ENCODE results near the gene TRABD. TPM values are rescaled to one million over a fixed set of nuclear protein-coding genes. Genes with fewer than 3 reads are reported as not detected.
A peak's percentile ranks its signal among the peaks of the same experiment; 100 is the strongest.

TRABD gene
- total RNA-seq, 1 experiment from 2014 or later = 83.5 TPM

GRCh38 chr22:50210378-50211139 lies 24.8 kb downstream of the TRABD start:
- no peak for DNase-seq (ENCODE audit: low spot score)
- in situ Hi-C loops (cut with HindIII; ENCODE audit: low sequenced_read_pairs) = no loop called here

DNA sequence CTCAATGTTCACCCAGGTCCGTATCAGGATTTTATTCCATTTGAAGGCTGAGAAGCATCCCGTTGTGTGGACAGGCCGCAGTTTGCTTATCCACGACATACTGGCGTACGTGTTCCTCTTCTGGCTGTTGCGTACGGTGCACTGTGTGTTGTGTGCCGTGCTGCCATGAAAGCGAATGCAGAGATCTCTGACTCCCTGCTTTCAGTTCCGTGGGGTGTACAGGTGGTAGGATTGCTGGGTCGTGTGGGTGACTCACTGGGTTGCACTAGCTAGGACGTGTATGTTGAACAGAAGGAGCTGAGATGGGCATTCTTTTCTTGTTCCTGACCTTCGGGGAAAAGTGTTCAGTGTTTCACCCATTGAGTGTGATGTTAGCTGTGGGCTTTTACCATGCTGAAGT lies 25.4 kb downstream of the TRABD start:
- in situ Hi-C loops (cut with HindIII; ENCODE audit: low sequenced_read_pairs) = no loop called here
- no peak for DNase-seq (ENCODE audit: low spot score)

DNA sequence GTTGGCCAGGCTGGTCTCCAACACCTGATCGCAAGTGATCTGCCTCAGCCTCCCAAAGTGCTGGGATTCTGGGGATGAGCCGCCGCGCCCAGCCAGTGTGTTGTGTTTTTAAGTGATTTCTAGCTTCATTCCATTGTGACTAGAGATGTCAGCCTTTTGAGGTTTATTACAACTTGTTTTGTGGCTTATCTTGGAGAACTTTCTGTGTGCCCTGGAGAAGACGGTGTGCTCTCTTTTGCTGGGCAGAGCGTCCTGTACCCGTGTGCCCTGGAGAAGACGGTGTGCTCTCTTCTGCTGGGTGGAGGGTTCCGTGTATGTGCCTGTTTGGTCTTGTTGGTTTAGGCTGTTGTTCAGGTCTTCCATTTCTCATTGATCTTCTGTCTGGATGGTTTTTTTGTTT lies 27.6 kb downstream of the TRABD start:
- in situ Hi-C loops (cut with HindIII; ENCODE audit: low sequenced_read_pairs) = no loop called here
- DNase-seq (ENCODE audit: low spot score) = no peak

- DNase-seq (ENCODE audit: low spot score) = peak; percentile 61
Measured at GRCh38 chr22:50215297-50216054, 29.8 kb downstream of the TRABD start.

GRCh38 chr22:50216055-50216683 lies 30.5 kb downstream of the TRABD start:
- no peak for DNase-seq (ENCODE audit: low spot score)
- in situ Hi-C loops (cut with HindIII; ENCODE audit: low sequenced_read_pairs) = no loop called here

More at GRCh38 chr22:50215297-50216054, 29.8 kb downstream of the TRABD start:
- in situ Hi-C loops (cut with HindIII; ENCODE audit: low sequenced_read_pairs) = no loop called here

- in situ Hi-C loops (cut with HindIII; ENCODE audit: low sequenced_read_pairs) = no loop called here
- DNase-seq (ENCODE audit: low spot score) = no peak
Measured at GRCh38 chr22:50216684-50217520, 31.2 kb downstream of the TRABD start.

- DNase-seq (ENCODE audit: low spot score) = no peak
- in situ Hi-C loops (cut with HindIII; ENCODE audit: low sequenced_read_pairs) = no loop called here
Measured at GRCh38 chr22:50217543-50218152, 31.9 kb downstream of the TRABD start.

- in situ Hi-C loops (cut with HindIII; ENCODE audit: low sequenced_read_pairs) = no loop called here
- no peak for DNase-seq (ENCODE audit: low spot score)
Measured at GRCh38 chr22:50218153-50218995, 32.7 kb downstream of the TRABD start.

GRCh38 chr22:50218996-50219727 lies 33.4 kb downstream of the TRABD start:
- in situ Hi-C loops (cut with HindIII; ENCODE audit: low sequenced_read_pairs) = no loop called here
- peak; percentile 67 for DNase-seq (ENCODE audit: low spot score)

GRCh38 chr22:50219800-50220602 lies 34.3 kb downstream of the TRABD start:
- DNase-seq (ENCODE audit: low spot score) = no peak
- in situ Hi-C loops (cut with HindIII; ENCODE audit: low sequenced_read_pairs) = no loop called here

- in situ Hi-C loops (cut with HindIII; ENCODE audit: low sequenced_read_pairs) = no loop called here
- no peak for DNase-seq (ENCODE audit: low spot score)
Measured at GRCh38 chr22:50220603-50221409, 35.1 kb downstream of the TRABD start.

GRCh38 chr22:50221410-50222300 lies 35.9 kb downstream of the TRABD start:
- DNase-seq (ENCODE audit: low spot score) = no peak
- in situ Hi-C loops (cut with HindIII; ENCODE audit: low sequenced_read_pairs) = no loop called here

DNA sequence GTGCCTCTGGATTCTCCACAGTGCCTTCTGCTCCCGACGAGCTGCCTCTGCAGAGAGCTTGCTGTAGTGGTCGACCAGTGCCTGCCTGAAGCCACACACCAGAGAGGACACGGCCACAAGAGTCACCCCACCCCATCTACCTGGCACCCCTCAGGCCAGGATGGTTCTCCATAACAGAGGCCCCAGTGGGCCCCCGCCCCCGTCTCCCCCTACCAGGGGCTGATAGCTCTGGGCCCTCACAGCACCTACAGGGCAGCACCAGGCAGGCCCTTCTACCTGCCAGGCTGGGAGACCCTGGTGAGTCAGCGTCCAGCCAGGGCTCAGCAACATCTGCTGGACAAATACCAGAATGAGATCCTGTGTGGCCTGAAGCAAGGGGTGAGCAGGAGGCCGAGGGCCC lies 36.8 kb downstream of the TRABD start:
- in situ Hi-C loops (cut with HindIII; ENCODE audit: low sequenced_read_pairs) = no loop called here
- DNase-seq (ENCODE audit: low spot score) = no peak

DNA sequence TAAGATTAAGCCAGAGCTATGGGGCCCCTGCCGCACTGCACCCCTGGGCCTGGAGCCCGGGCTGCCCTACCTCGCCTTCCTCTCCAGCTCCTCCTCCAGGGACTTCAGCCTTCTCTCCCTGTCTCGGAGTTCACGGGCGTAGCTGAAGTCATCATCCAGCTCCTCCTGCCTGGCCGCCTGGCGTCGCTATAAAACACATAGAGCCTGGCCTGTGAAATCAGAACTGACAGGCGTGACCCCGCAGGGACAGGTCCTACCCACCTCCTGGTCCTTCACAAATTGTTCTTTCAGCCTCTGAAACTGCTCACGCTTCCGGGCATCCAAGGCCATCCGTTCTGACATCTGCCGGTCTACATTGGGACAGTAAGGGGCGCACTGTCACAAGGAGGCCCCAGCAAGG lies 38.4 kb downstream of the TRABD start:
- in situ Hi-C loops (cut with HindIII; ENCODE audit: low sequenced_read_pairs) = no loop called here
- DNase-seq (ENCODE audit: low spot score) = no peak

Measured in G401 (cell line).